ENCODE results near the gene DCHS1. TPM values are rescaled to one million over a fixed set of nuclear protein-coding genes. Genes with fewer than 3 reads are reported as not detected.

The DCHS1 gene
- polyA plus RNA-seq, 2 of the 4 experiments (the other 2 are of a cell fraction): 0.06 TPM

- ATAC-seq (no peak), FAIRE-seq (no peak), DNase-seq (ENCODE audit: low read depth in 1 of 2, low spot score in 1 of 2) (no peak)
- no peak overlapping the region for H3K4me3 ChIP-seq
- CTCF ChIA-PET: interaction anchor here (1.1 to 4.3 kb wide), 5 partner anchors 10 to 252 kb away, joined by 3 to 27 read pairs (median 4); partner anchors contain the start of gene MRPL17
- TF ChIP-seq HOXB5 (CRISPR knock-in tag; IDR thresholded peaks at IDR 0.05) (no peak), RFX5 (IDR thresholded peaks at IDR 0.05) (no peak), CHD2 (IDR thresholded peaks at IDR 0.05; ENCODE audit: low read length, partially characterized antibody) (no peak), GATA3 (IDR thresholded peaks at IDR 0.05; ENCODE audit: borderline replicate concordance) (no peak), EHMT2 (IDR thresholded peaks at IDR 0.05; ENCODE audit: low read depth) (no peak), ZNF302 (CRISPR knock-in tag; IDR thresholded peaks at IDR 0.05) (no peak), FOSB (CRISPR knock-in tag; IDR thresholded peaks at IDR 0.05) (no peak)
- 89% methylated on average over 5 of the region's 5 CpGs for WGBS (ENCODE audit: missing lambda C conversion rate)
- H3K4me2 ChIP-seq: no peak overlapping the region
- H3K4me1 ChIP-seq: peaks cover 28% of the 10 kb centered on the region
- no peak overlapping the region for H3K27ac ChIP-seq
- H3K9me3 ChIP-seq: no peaks in the 10 kb centered on the region
- POLR2A ChIA-PET: no interaction called here
These were observed 40.6 kb downstream of the DCHS1 start for GRCh38 chr11:6615046-6615445.

GRCh38 chr11:6614446-6614845, 41.2 kb downstream of the DCHS1 start:
- Histone ChIP-seq H3K4me3 (no peak overlapping the region), H3K9me3 (no peaks in the 10 kb centered on the region), H3K4me1 (peaks cover 23% of the 10 kb centered on the region), H3K27ac (no peak overlapping the region), H3K4me2 (no peak overlapping the region)
- ChIA-PET POLR2A (no interaction called here), CTCF (interaction anchor here (1.1 to 4.3 kb wide), 4 partner anchors 10 to 252 kb away, joined by 3 to 27 read pairs (median 4); partner anchors contain the start of gene MRPL17)
- no peak for ATAC-seq
- 70% methylated on average over 2 of the region's 2 CpGs for WGBS (ENCODE audit: missing lambda C conversion rate)
- DNase-seq (ENCODE audit: low read depth in 1 of 2, low spot score in 1 of 2): no peak
- TF ChIP-seq CEBPB (IDR thresholded peaks at IDR 0.05) (no peak), POLR2A (IDR thresholded peaks at IDR 0.05; ENCODE audit: low read length) (no peak), TFCP2L1 (CRISPR knock-in tag; IDR thresholded peaks at IDR 0.05) (no peak), SMC3 (IDR thresholded peaks at IDR 0.05) (no peak)
- no peak for FAIRE-seq

- POLR2A ChIA-PET: interaction anchor here (1.0 to 1.1 kb wide), 2 partner anchors 10 to 70 kb away, joined by 4 read pairs; partner anchors contain the start of genes ILK, MRPL17 and RRP8
- WGBS (ENCODE audit: missing lambda C conversion rate): 88% methylated on average over 3 of the region's 3 CpGs
- Histone ChIP-seq H3K4me1 (peaks cover 21% of the 10 kb centered on the region), H3K9me3 (no peaks in the 10 kb centered on the region), H3K27ac (no peak overlapping the region), H3K4me2 (no peak overlapping the region), H3K4me3 (no peak overlapping the region)
- CTCF ChIA-PET: interaction anchor here (0.7 to 4.3 kb wide), 8 partner anchors 8 to 84 kb away, joined by 3 to 27 read pairs (median 4); partner anchors contain the start of gene MRPL17
- DNase-seq (ENCODE audit: low read depth in 1 of 2, low spot score in 1 of 2) (no peak), ATAC-seq (no peak), FAIRE-seq (no peak)
- TF ChIP-seq RARB (CRISPR knock-in tag; IDR thresholded peaks at IDR 0.05) (no peak), KDM1A (IDR thresholded peaks at IDR 0.05; ENCODE audit: low read depth) (no peak), USF2 (IDR thresholded peaks at IDR 0.05) (no peak), E2F6 (IDR thresholded peaks at IDR 0.05; ENCODE audit: borderline replicate concordance, low read depth) (no peak), MAFK (IDR thresholded peaks at IDR 0.05; ENCODE audit: partially characterized antibody) (no peak), HES2 (IDR thresholded peaks at IDR 0.05) (no peak), EHMT2 (IDR thresholded peaks at IDR 0.05; ENCODE audit: low read depth) (no peak), SMC3 (IDR thresholded peaks at IDR 0.05) (no peak), HDAC2 (IDR thresholded peaks at IDR 0.05) (no peak), ZNF302 (CRISPR knock-in tag; IDR thresholded peaks at IDR 0.05) (no peak), HOXB5 (CRISPR knock-in tag; IDR thresholded peaks at IDR 0.05) (no peak), BHLHE40 (IDR thresholded peaks at IDR 0.05; ENCODE audit: low read depth, low read length) (no peak), MAZ (IDR thresholded peaks at IDR 0.05; ENCODE audit: borderline replicate concordance, low read depth, low read length) (no peak), ATOH8 (CRISPR knock-in tag; IDR thresholded peaks at IDR 0.05; ENCODE audit: low read depth) (no peak), FOSB (CRISPR knock-in tag; IDR thresholded peaks at IDR 0.05) (no peak), EP300 (IDR thresholded peaks at IDR 0.05) (no peak)
These were observed 42.1 kb downstream of the DCHS1 start for GRCh38 chr11:6613496-6613895.

Measured in A549 (cell line).